ENCODE results near the gene GABPB2.

The GABPB2 gene

DNA sequence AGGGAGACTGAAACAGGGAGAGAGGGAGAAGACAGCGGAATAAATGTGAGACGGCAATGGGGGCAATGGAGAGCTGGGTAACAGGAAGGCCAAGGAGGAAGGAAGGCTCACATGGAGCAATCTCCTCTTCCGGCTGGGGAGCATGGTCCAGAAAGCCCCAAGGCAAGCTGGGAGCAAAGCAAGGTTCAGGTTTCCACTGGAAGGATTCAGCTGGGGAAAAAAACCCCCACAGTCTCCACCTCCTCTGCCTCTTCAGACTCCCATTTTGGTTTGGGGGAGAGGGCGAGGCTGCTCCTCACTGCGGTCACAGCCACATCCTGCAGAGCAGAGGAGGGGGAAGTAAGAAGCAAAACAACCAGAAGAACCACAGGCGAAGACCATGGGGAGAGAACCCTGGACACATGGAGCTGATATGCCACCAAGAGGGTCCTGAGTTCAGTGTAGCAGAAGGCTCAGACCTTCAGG lies 86.5 kb downstream of the GABPB2 start:
- no peak overlapping the region; the same call in 1 of the 2 replicates for H3K27ac ChIP-seq
- TF ChIP-seq CTCF (conservative IDR thresholded peaks at IDR 0.05) = no peak

DNA sequence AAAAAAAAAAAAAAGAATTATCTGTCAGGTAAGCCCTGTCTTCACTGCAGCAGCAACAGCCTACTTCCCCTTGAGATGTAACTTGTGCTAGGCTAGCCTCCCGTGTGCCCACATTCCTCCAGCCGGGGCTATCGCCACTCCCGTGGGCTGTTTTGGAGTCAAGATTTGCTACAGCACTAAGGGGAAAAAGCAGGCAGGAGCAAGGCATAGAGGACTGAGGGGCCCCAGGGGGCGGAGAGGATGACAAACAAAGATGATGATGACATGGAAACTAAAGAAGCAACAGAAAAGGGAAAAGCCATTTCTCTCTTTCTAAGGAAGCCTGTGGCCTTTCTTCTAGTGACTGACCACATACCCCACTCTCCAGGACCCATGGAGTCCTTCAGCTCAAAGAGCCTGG lies 87.8 kb downstream of the GABPB2 start:
- H3K27ac ChIP-seq = no peak overlapping the region
- TF ChIP-seq CTCF (conservative IDR thresholded peaks at IDR 0.05) = no peak

GRCh38 chr1:151158751-151159251 lies 88.2 kb downstream of the GABPB2 start:
- TF ChIP-seq CTCF (conservative IDR thresholded peaks at IDR 0.05) = no peak
- no peak overlapping the region for H3K27ac ChIP-seq

DNA sequence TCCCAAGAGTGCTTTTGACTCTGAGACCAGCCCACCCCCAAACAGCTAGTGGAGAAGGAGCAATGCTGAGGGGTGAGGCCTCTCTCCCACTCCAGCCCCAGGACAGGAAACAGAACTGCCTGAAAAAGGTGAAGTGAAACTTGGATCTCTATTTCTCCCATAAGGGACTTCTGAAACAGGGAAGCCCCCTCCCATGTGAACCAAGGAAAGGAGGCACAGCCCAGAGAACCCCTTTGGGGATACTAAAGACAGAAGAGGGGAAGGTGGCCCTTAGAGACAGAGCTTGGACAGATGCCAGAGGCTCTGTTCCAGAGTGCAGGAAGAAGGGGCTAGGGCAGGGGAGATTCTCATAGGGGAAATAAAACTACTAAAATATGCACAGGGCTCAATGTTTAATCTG lies 88.8 kb downstream of the GABPB2 start:
- H3K27ac ChIP-seq = no peak overlapping the region
- no peak for TF ChIP-seq CTCF (conservative IDR thresholded peaks at IDR 0.05)

DNA sequence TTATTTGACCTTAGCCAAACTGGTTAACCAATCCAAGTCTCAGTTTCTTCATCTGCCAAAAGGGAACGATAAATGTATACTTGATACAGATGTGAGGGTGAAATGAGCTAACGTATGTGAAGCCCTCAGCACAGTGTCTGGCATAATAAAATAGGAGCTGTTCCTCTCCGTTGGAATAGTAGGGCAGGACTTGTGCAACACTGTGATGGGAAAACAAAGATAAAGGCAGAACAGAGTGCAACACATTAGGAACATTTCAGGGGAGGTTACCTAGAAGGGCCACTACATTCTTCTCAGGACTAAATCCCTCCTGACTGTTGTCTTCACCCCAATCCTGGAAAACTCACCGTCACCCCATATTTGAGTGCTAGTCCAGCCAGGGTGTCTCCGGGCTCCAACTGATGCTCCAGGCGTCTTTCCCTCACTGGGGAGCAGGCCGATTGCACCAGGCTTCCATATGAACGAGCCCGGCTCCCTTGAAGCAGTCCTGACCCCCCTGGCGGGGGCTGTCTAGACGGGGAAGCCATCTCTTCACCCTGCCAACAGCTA lies 94.2 kb downstream of the GABPB2 start:
- peak overlapping the region; percentile 87 for H3K27ac ChIP-seq

DNA sequence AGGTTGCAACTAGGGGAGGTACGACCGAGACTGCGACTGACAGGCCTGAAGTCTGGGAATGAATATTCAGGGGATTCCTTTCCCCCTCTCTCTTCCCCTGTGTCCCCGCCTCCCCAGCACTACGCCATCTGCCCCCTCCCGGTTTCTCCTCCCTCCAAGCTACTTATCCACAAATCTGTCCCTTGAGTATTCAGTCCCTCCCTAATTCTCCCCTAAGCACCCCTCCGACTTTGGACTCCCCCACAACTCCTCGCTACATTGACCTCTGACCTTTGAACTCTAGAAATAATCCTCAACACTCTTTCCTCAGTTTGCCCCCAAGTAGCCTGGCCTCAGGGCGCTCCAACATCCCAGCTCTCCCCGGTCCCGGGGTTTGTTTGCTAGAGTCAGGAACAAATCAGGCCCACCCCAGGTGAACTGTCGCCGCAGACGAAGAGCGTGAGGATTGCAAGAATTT lies 94.7 kb downstream of the GABPB2 start:
- peak overlapping the region; percentile 87 for H3K27ac ChIP-seq
- no peak for TF ChIP-seq CTCF (conservative IDR thresholded peaks at IDR 0.05)

More for the DNA sequence above, 94.2 kb downstream of the GABPB2 start:
- TF ChIP-seq CTCF (conservative IDR thresholded peaks at IDR 0.05) = no peak

DNA sequence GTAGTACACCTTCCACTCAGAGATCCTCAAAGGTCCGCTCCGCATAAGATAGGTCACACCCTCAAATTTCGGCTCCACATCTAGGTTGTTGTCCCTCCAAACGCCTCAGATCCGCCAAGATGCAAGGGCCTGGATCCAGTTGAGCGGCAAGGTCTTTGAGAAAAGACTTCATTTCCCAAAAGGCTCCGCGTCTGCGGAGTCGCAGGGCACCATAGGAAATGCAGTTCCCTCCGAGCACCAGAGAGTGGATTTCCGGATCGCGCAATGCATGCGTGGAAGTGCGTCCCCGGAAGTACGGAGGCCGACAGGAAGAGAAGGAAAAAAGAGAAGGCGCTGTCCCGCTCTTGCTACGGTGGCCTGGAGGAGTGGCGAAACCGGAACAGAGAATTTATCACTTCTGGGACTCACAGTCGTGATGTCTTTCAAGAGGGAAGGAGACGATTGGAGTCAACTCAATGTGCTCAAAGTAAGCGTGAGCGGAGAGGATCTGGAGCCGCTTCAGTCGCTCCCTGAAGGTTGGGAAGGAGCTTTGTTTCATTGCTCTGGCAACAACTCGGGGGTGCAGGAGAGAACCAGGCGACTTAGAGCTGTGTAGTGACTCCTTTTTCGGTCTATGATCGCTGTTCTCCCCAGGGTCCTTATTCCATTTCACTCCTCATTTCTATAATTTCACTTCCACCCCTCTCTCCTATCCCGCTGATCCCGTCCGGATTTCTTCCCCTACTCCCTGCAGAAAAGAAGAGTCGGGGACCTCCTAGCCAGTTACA lies 95.4 kb downstream of the GABPB2 start, which contains the start of the genes LYSMD1 and SCNM1:
TSS of gene LYSMD1 (minus strand) at position 165 of the 767 bp plus-strand sequence. CDS start 644 bp downstream, outside the sequence.
TSS of gene SCNM1 (plus strand) at position 407 of the 767 bp plus-strand sequence. CDS start at position 416, 9 bp downstream.
- TF ChIP-seq CTCF (conservative IDR thresholded peaks at IDR 0.05) = no peak
- peak within 1 kb of the TSS; percentile 87 for H3K27ac ChIP-seq
